IMR-90 (cell line): ENCODE measurements around the gene FNDC3B. TPM values are rescaled to one million over a fixed set of nuclear protein-coding genes. Genes with fewer than 3 reads are reported as not detected.

Source experiments
- ATAC-seq: fragments of 200-7000 bp; cut with Tn5 transposase; 2 replicates; pipeline ENCODE4 v1.9.1; 2020; ENCODE audit warnings: low read depth, mild to moderate bottlenecking, moderate library complexity
- BruUV-seq: library from RNA; stranded (reverse); fragments of 400-500 nt; replicated peaks from 2 replicates; lab custom pipeline; 2021; lab: Mats Ljungman, UMichigan
- CTCF ChIA-PET: fragments of 300-600 bp; formaldehyde crosslinking; extraction: SDS; loops from one replicate; lab custom pipeline; 2021; ENCODE audit warnings: antibody characterized with exemption; lab: Yijun Ruan, JAX
- POLR2A ChIA-PET: fragments of 300-600 bp; sonication (Branson Sonifier 250); formaldehyde crosslinking; loops from one replicate; lab custom pipeline; 2022; ENCODE audit warnings: antibody characterized with exemption; ENCODE audit not compliant: unreplicated experiment; lab: Charles Lee
- DNase-seq: peaks from one replicate; pipeline ENCODE4 v3.0.0; 2013
- H2AFZ ChIP-seq: replicated peaks from 2 replicates; pipeline ENCODE3; 2013; ENCODE audit warnings: low read length, mild to moderate bottlenecking; ENCODE audit not compliant: poor library complexity
- H2AK5ac ChIP-seq: 2 replicates; pipeline ENCODE4 v1.6.1; 2013; ENCODE audit warnings: low read depth, low read length, inconsistent platforms
- H2AK9ac ChIP-seq: replicated peaks from 2 replicates; pipeline ENCODE3; 2013; ENCODE audit warnings: mild to moderate bottlenecking, low read depth, low read length, moderate library complexity; ENCODE audit not compliant: poor library complexity
- H2BK120ac ChIP-seq: 2 replicates; pipeline ENCODE4 v1.6.1; 2013; ENCODE audit warnings: low read depth, low read length, inconsistent platforms
- H2BK15ac ChIP-seq: 3 replicates; pipeline ENCODE4 v1.6.1; 2013; ENCODE audit warnings: low read depth, low read length, inconsistent platforms
- H2BK20ac ChIP-seq: 2 replicates; pipeline ENCODE4 v1.6.1; 2013; ENCODE audit warnings: low read depth, mild to moderate bottlenecking, inconsistent platforms, low read length, moderate library complexity
- H2BK5ac ChIP-seq: 2 replicates; pipeline ENCODE4 v1.6.1; 2013; ENCODE audit warnings: mild to moderate bottlenecking, low read depth, low read length, inconsistent platforms; ENCODE audit not compliant: poor library complexity, severe bottlenecking
- H3K14ac ChIP-seq: replicated peaks from 2 replicates; pipeline ENCODE4 v1.6.1; 2013; ENCODE audit warnings: low read depth, low read length, inconsistent platforms
- H3K18ac ChIP-seq: 2 replicates; pipeline ENCODE4 v1.6.1; 2013; ENCODE audit warnings: low read depth, low read length, control low read depth
- H3K23ac ChIP-seq: 2 replicates; pipeline ENCODE4 v1.6.1; 2013; ENCODE audit warnings: low read depth, low read length, inconsistent platforms
- H3K27ac ChIP-seq: 2 replicates; pipeline ENCODE4 v1.5.1; 2013; ENCODE audit warnings: mild to moderate bottlenecking, control low read depth, low read length; ENCODE audit not compliant: insufficient read depth
- H3K27me3 ChIP-seq: 2 replicates; pipeline ENCODE4 v1.6.1; 2013; ENCODE audit warnings: low read length; ENCODE audit not compliant: control insufficient read depth, insufficient read depth
- H3K36me3 ChIP-seq: 2 replicates; pipeline ENCODE4 v1.6.1; 2013; ENCODE audit warnings: low read length, mixed read lengths; ENCODE audit not compliant: control insufficient read depth, insufficient read depth
- H3K4ac ChIP-seq: 2 replicates; pipeline ENCODE4 v1.6.1; 2013; ENCODE audit warnings: low read depth, low read length, inconsistent platforms
- H3K4me1 ChIP-seq: 2 replicates; pipeline ENCODE4 v1.6.1; 2013; ENCODE audit warnings: low read length, mixed read lengths; ENCODE audit not compliant: control insufficient read depth, insufficient read depth
- H3K4me2 ChIP-seq: 2 replicates; pipeline ENCODE4 v1.6.1; 2013; ENCODE audit warnings: low read depth, mild to moderate bottlenecking, control low read depth, low read length, moderate library complexity
- H3K4me3 ChIP-seq: 2 replicates; pipeline ENCODE4 v1.5.1; 2013; ENCODE audit warnings: low read depth, mild to moderate bottlenecking, control low read depth, low read length, moderate library complexity; ENCODE audit not compliant: insufficient read depth
- H3K56ac ChIP-seq: 2 replicates; pipeline ENCODE4 v1.6.1; 2013; ENCODE audit warnings: low read length, inconsistent platforms; ENCODE audit not compliant: insufficient read depth; ENCODE audit errors: extremely low read depth
- H3K79me1 ChIP-seq, 2 experiments: 2 replicates each; pipeline ENCODE4 v1.6.1; 2013; ENCODE audit warnings: low read length in 2 of 2, inconsistent platforms in 1 of 2, low read depth in 1 of 2
- H3K9ac ChIP-seq: 2 replicates; pipeline ENCODE4 v1.6.1; 2013; ENCODE audit warnings: low read depth, low read length, control low read depth
- H3K9me1 ChIP-seq: 2 replicates; pipeline ENCODE4 v1.6.1; 2013; ENCODE audit warnings: low read length, inconsistent platforms; ENCODE audit not compliant: insufficient read depth
- H3K9me3 ChIP-seq: 2 replicates; pipeline ENCODE4 v1.6.1; 2013; ENCODE audit warnings: low read length; ENCODE audit not compliant: control insufficient read depth, insufficient read depth
- H4K20me1 ChIP-seq: 2 replicates; pipeline ENCODE4 v1.6.1; 2013; ENCODE audit warnings: low read length, inconsistent platforms; ENCODE audit not compliant: insufficient read depth
- H4K5ac ChIP-seq: 2 replicates; pipeline ENCODE4 v1.6.1; 2013; ENCODE audit warnings: mild to moderate bottlenecking, low read depth, low read length, control low read depth
- H4K8ac ChIP-seq, 2 experiments: 2 replicates each; pipeline ENCODE4 v1.6.1; 2013; ENCODE audit warnings: low read depth in 2 of 2, low read length in 2 of 2, control low read depth in 1 of 2, inconsistent platforms in 1 of 2
- H4K91ac ChIP-seq: 2 replicates; pipeline ENCODE4 v1.6.1; 2013; ENCODE audit warnings: low read depth, low read length, inconsistent platforms; ENCODE audit not compliant: insufficient read depth
- BHLHE40 ChIP-seq: fragments of 150-350 bp; IDR thresholded peaks from 2 replicates; pipeline ENCODE4 v1.6.1; 2016; ENCODE audit warnings: mild to moderate bottlenecking, low read depth, low read length
- CEBPB ChIP-seq: IDR thresholded peaks from 2 replicates; pipeline ENCODE4 v1.6.1; 2012; ENCODE audit warnings: low read depth, low read length, improper control_type of control experiment
- CHD1 ChIP-seq: IDR thresholded peaks from 2 replicates; pipeline ENCODE4 v1.6.1; 2012; ENCODE audit warnings: low read depth, low read length, improper control_type of control experiment
- FOS ChIP-seq: fragments of 150-350 bp; IDR thresholded peaks from 2 replicates; pipeline ENCODE4 v1.6.1; 2016; ENCODE audit warnings: low read depth, low read length
- MAFK ChIP-seq: IDR thresholded peaks from 2 replicates; pipeline ENCODE4 v1.6.1; 2012; ENCODE audit warnings: low read depth, low read length, improper control_type of control experiment
- MAZ ChIP-seq: IDR thresholded peaks from 2 replicates; pipeline ENCODE4 v1.6.1; 2012; ENCODE audit warnings: low read depth, mild to moderate bottlenecking, low read length, improper control_type of control experiment, moderate library complexity, borderline replicate concordance
- MXI1 ChIP-seq: IDR thresholded peaks from 2 replicates; pipeline ENCODE4 v1.6.1; 2012; ENCODE audit warnings: low read depth, mild to moderate bottlenecking, low read length, moderate library complexity, borderline replicate concordance
- NFE2L2 ChIP-seq: fragments of 150-350 bp; IDR thresholded peaks from 2 replicates; pipeline ENCODE4 v1.6.1; 2016; ENCODE audit warnings: low read depth, mild to moderate bottlenecking, low read length
- POLR2A ChIP-seq: IDR thresholded peaks from 2 replicates; pipeline ENCODE4 v1.6.1; 2012; ENCODE audit warnings: mild to moderate bottlenecking, low read depth, low read length
- RAD21 ChIP-seq: IDR thresholded peaks from 2 replicates; pipeline ENCODE4 v1.6.1; 2012; ENCODE audit warnings: low read length, improper control_type of control experiment
- RCOR1 ChIP-seq: IDR thresholded peaks from 2 replicates; pipeline ENCODE4 v1.6.1; 2012; ENCODE audit warnings: mild to moderate bottlenecking, low read length, improper control_type of control experiment; ENCODE audit not compliant: insufficient replicate concordance
- RFX5 ChIP-seq: IDR thresholded peaks from 2 replicates; pipeline ENCODE4 v1.8.0; 2012; ENCODE audit warnings: low read depth, mild to moderate bottlenecking, low read length, moderate library complexity
- SMC3 ChIP-seq: fragments of 150-350 bp; IDR thresholded peaks from 2 replicates; pipeline ENCODE4 v1.6.1; 2016; ENCODE audit warnings: low read depth, mild to moderate bottlenecking, antibody characterized with exemption, low read length, moderate library complexity
- dilution Hi-C: fragments of 300-500 bp; cut with HindIII; formaldehyde crosslinking; loops from one replicate; pipeline ENCODE4 v1.14.3; 2018; ENCODE audit warnings: low sequenced_read_pairs; ENCODE audit not compliant: unreplicated experiment
- in situ Hi-C: fragments of 300-500 bp; cut with MboI; formaldehyde crosslinking; loops from 3 replicates; pipeline ENCODE4 v1.14.3; 2019; ENCODE audit warnings: low sequenced_read_pairs, inconsistent platforms, mixed read lengths
- intact Hi-C: fragments of 100-400 bp; cut with micrococcal nuclease; formaldehyde crosslinking; loops from 2 replicates; pipeline ENCODE4 v1.10.0; 2022
- polyA plus RNA-seq, 3 experiments: library from polyadenylated mRNA; depleted of rRNA; stranded (reverse); fragments of >200 nt; gene quantifications; 2 replicates each; pipeline ENCODE4 v1.2.3, GENCODE V29; 2012; ENCODE audit warnings: low replicate concordance in 1 of 3
- total RNA-seq: library from RNA; depleted of rRNA; stranded (reverse); fragments of >200 nt; gene quantifications from 2 replicates; pipeline ENCODE4 v1.2.3, GENCODE V29; 2012
- TF ChIP-seq, protein P1 (sequence below): conservative IDR thresholded peaks from 2 replicates; pipeline ENCODE4 v1.5.1; 2012; ENCODE audit warnings: mild to moderate bottlenecking, low read depth, low read length, improper control_type of control experiment
- TF ChIP-seq, protein P2 (sequence below): fragments of 150-350 bp; IDR thresholded peaks from 2 replicates; pipeline ENCODE4 v1.6.1; 2016; ENCODE audit warnings: low read depth, mild to moderate bottlenecking, low read length, moderate library complexity, borderline replicate concordance
- TF ChIP-seq, protein P3 (sequence below): fragments of 150-350 bp; IDR thresholded peaks from 2 replicates; pipeline ENCODE4 v1.6.1; 2017; ENCODE audit warnings: mild to moderate bottlenecking, antibody characterized with exemption, low read length, low read depth

The FNDC3B gene
- total and polyA plus RNA-seq, 2 of the 4 experiments (the other 2 are of a cell fraction), result 23.9 to 150 TPM

DNA sequence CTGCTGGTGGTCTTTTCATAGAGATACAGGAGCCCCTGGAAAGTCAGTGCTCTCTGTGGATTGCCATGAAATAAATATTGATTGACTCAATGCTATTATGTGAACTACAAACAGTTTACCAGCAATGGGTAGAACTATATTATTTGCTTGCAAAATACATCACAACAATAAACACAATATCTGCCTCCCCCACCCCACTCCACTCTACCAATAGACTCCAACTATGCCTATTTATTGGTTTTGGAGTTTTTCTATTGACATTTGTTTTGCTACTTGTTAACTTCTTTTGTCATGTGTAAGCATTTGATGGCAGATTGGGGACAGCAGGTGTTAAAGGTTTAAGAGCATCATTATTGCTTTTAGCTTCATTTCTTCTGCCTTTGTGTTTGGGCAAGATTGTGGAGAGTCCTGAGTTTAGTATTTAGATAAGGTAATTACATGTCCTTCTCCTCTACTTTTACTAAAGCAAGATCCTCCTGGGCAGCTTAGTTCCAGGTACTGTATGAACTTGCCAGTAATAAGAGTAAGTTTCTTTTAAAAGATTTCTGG is 8.3 kb downstream of the FNDC3B start:
- no TSS peak for BruUV-seq
- H3K4me3 ChIP-seq, result no peak overlapping the region
- no peak overlapping the region for H2BK120ac ChIP-seq
- ChIA-PET POLR2A (no interaction called here), CTCF (no interaction called here)
- H2AK5ac ChIP-seq, result no peak overlapping the region
- H4K8ac ChIP-seq, result no peak overlapping the region
- no peak overlapping the region for H2BK5ac ChIP-seq
- H3K27me3 ChIP-seq, result no peaks in the 10 kb centered on the region
- H3K14ac ChIP-seq, result no peak overlapping the region
- DNase-seq (no peak), ATAC-seq (no peak)
- H3K4ac ChIP-seq, result no peak overlapping the region
- H3K18ac ChIP-seq, result no peak overlapping the region
- intact Hi-C loops (loop anchor here (10.0 kb wide), 1 partner anchor 157 kb away; no protein-coding TSS in a partner anchor), dilution Hi-C loops (no loop called here), in situ Hi-C loops (no loop called here)
- H3K79me1 ChIP-seq, result peaks cover 14 to 60% of the 10 kb centered on the region in 2 experiments
- no peaks in the 10 kb centered on the region for H3K9me3 ChIP-seq
- no peak for TF ChIP-seq CHD1
- TF ChIP-seq, protein P1, sequence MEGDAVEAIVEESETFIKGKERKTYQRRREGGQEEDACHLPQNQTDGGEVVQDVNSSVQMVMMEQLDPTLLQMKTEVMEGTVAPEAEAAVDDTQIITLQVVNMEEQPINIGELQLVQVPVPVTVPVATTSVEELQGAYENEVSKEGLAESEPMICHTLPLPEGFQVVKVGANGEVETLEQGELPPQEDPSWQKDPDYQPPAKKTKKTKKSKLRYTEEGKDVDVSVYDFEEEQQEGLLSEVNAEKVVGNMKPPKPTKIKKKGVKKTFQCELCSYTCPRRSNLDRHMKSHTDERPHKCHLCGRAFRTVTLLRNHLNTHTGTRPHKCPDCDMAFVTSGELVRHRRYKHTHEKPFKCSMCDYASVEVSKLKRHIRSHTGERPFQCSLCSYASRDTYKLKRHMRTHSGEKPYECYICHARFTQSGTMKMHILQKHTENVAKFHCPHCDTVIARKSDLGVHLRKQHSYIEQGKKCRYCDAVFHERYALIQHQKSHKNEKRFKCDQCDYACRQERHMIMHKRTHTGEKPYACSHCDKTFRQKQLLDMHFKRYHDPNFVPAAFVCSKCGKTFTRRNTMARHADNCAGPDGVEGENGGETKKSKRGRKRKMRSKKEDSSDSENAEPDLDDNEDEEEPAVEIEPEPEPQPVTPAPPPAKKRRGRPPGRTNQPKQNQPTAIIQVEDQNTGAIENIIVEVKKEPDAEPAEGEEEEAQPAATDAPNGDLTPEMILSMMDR, result no peak
- no peak for TF ChIP-seq MXI1
- TF ChIP-seq RCOR1, result no peak
- TF ChIP-seq NFE2L2, result no peak
- TF ChIP-seq CEBPB, result no peak
- TF ChIP-seq FOS, result no peak
- TF ChIP-seq SMC3, result no peak
- no peak for TF ChIP-seq RAD21
- no peak for TF ChIP-seq MAZ
- TF ChIP-seq, protein P2, sequence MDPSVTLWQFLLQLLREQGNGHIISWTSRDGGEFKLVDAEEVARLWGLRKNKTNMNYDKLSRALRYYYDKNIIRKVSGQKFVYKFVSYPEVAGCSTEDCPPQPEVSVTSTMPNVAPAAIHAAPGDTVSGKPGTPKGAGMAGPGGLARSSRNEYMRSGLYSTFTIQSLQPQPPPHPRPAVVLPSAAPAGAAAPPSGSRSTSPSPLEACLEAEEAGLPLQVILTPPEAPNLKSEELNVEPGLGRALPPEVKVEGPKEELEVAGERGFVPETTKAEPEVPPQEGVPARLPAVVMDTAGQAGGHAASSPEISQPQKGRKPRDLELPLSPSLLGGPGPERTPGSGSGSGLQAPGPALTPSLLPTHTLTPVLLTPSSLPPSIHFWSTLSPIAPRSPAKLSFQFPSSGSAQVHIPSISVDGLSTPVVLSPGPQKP, result no peak
- TF ChIP-seq RFX5, result no peak
- TF ChIP-seq, protein P3, sequence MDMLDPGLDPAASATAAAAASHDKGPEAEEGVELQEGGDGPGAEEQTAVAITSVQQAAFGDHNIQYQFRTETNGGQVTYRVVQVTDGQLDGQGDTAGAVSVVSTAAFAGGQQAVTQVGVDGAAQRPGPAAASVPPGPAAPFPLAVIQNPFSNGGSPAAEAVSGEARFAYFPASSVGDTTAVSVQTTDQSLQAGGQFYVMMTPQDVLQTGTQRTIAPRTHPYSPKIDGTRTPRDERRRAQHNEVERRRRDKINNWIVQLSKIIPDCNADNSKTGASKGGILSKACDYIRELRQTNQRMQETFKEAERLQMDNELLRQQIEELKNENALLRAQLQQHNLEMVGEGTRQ, result no peak
- TF ChIP-seq POLR2A, result no peak
- no peak for TF ChIP-seq BHLHE40
- TF ChIP-seq MAFK, result no peak
- H3K27ac ChIP-seq, result no peak overlapping the region
- no peak overlapping the region for H4K91ac ChIP-seq
- H2BK20ac ChIP-seq, result no peak overlapping the region
- no peak overlapping the region for H3K4me2 ChIP-seq
- no peak overlapping the region for H2AFZ ChIP-seq
- peaks cover 11% of the 10 kb centered on the region for H3K4me1 ChIP-seq
- no peak overlapping the region for H2BK15ac ChIP-seq
- peaks cover 83% of the 10 kb centered on the region for H4K20me1 ChIP-seq
- H4K5ac ChIP-seq, result no peak overlapping the region
- peaks cover 24% of the 10 kb centered on the region for H3K36me3 ChIP-seq
- no peak overlapping the region for H3K23ac ChIP-seq
- no peak overlapping the region for H2AK9ac ChIP-seq
- H3K9me1 ChIP-seq, result peaks cover 17% of the 10 kb centered on the region
- no peak overlapping the region for H3K56ac ChIP-seq
- H3K9ac ChIP-seq, result no peak overlapping the region
